OCI-LY7 (cell line): ENCODE results near the gene SELPLG. TPM values are rescaled to one million over a fixed set of nuclear protein-coding genes. Genes with fewer than 3 reads are reported as not detected.

Experiments used
- BruUV-seq: library from RNA; stranded (reverse); fragments of 400-500 nt; replicated peaks from 2 replicates; lab custom pipeline; 2021; lab: Mats Ljungman, UMichigan
- CTCF ChIA-PET: fragments of 300-600 bp; sonication (Branson Sonifier 250); formaldehyde crosslinking; loops from one replicate; lab custom pipeline; 2022; ENCODE audit warnings: antibody characterized with exemption; ENCODE audit not compliant: unreplicated experiment; lab: Charles Lee
- POLR2A ChIA-PET: fragments of 300-600 bp; sonication (Branson Sonifier 250); formaldehyde crosslinking; loops from one replicate; lab custom pipeline; 2022; ENCODE audit warnings: antibody characterized with exemption; lab: Charles Lee
- DNase-seq: peaks from one replicate; pipeline ENCODE4 v3.0.0-alpha.2; 2015; ENCODE audit warnings: low spot score
- H2AFZ ChIP-seq: fragments of 200-600 bp; sonication (generic), shearing (Covaris generic); 2 replicates; pipeline ENCODE4 v1.6.1; 2014; ENCODE audit warnings: mild to moderate bottlenecking, antibody characterized with exemption, low read length, moderate library complexity
- H3K27ac ChIP-seq: fragments of 200-600 bp; sonication (generic); 2 replicates; pipeline ENCODE4 v1.5.1; 2014; ENCODE audit warnings: mixed run types, low read depth, mild to moderate bottlenecking, moderate library complexity, low read length, inconsistent platforms; ENCODE audit not compliant: poor library complexity, severe bottlenecking
- H3K36me3 ChIP-seq: fragments of 200-600 bp; sonication (generic); 2 replicates; pipeline ENCODE4 v1.6.1; 2014; ENCODE audit warnings: mild to moderate bottlenecking, antibody characterized with exemption, low read length, moderate library complexity, mixed read lengths; ENCODE audit not compliant: insufficient read depth
- H3K4me1 ChIP-seq: fragments of 200-600 bp; sonication (generic); 2 replicates; pipeline ENCODE4 v1.5.1; 2014; ENCODE audit warnings: mild to moderate bottlenecking, low read length; ENCODE audit not compliant: insufficient read depth, poor library complexity, severe bottlenecking
- H3K4me2 ChIP-seq: fragments of 200-600 bp; sonication (generic); 2 replicates; pipeline ENCODE4 v1.6.1; 2014; ENCODE audit warnings: mild to moderate bottlenecking, low read length
- H3K4me3 ChIP-seq: fragments of 200-600 bp; sonication (generic); 2 replicates; pipeline ENCODE4 v1.5.1; 2014; ENCODE audit warnings: mild to moderate bottlenecking, low read depth, low read length; ENCODE audit not compliant: poor library complexity, severe bottlenecking
- H3K79me2 ChIP-seq: fragments of 200-600 bp; sonication (generic); 2 replicates; pipeline ENCODE4 v1.6.1; 2016; ENCODE audit warnings: low read depth, mild to moderate bottlenecking, low read length, moderate library complexity, mixed read lengths; ENCODE audit not compliant: insufficient read depth
- H3K9me2 ChIP-seq: fragments of 200-600 bp; sonication (generic); 2 replicates; pipeline ENCODE4 v1.6.1; 2016; ENCODE audit warnings: mild to moderate bottlenecking, low read length, mixed read lengths; ENCODE audit not compliant: insufficient read depth
- H3K9me3 ChIP-seq: fragments of 200-600 bp; sonication (generic); 2 replicates; pipeline ENCODE4 v1.6.1; 2014; ENCODE audit warnings: mild to moderate bottlenecking, mixed run types, low read length, mixed read lengths
- H4K20me1 ChIP-seq: fragments of 200-600 bp; sonication (generic); 2 replicates; pipeline ENCODE4 v1.6.1; 2014; ENCODE audit warnings: mild to moderate bottlenecking, antibody characterized with exemption, low read length, moderate library complexity, mixed read lengths; ENCODE audit not compliant: insufficient read depth
- CTCF ChIP-seq: fragments of 200-600 bp; sonication (generic); conservative IDR thresholded peaks from 2 replicates; pipeline ENCODE4 v1.5.1; 2014; ENCODE audit warnings: mild to moderate bottlenecking, antibody characterized with exemption, low read length, moderate library complexity, mixed read lengths
- EZH2phosphoT487 ChIP-seq: fragments of 200-600 bp; sonication (generic); IDR thresholded peaks from 2 replicates; pipeline ENCODE4 v1.6.1; 2018; ENCODE audit warnings: low read depth, borderline replicate concordance, mild to moderate bottlenecking, mixed run types, antibody characterized with exemption, low read length, moderate library complexity, mixed read lengths
- intact Hi-C: fragments of 100-400 bp; cut with micrococcal nuclease; formaldehyde crosslinking; loops from one replicate; pipeline ENCODE4 v1.10.0; 2022; ENCODE audit not compliant: unreplicated experiment
- total RNA-seq, 2 experiments: library from RNA; depleted of rRNA in 1 of 2; stranded (reverse); fragments of >200 nt in 1 of 2; shearing (Covaris generic) in 1 of 2; gene quantifications; 2 replicates each; pipeline ENCODE4 v1.2.3, GENCODE V29; 2014 to 2022

Gene SELPLG
- total RNA-seq, 2 experiments from 2014 or later, result 20.0 to 21.0 TPM

GRCh38 chr12:108594960-108595710 lies 38.6 kb downstream of the SELPLG start:
- no peaks in the 10 kb centered on the region for H3K9me3 ChIP-seq
- H3K36me3 ChIP-seq, result no peaks in the 10 kb centered on the region
- no peak overlapping the region for H3K4me3 ChIP-seq
- no peak overlapping the region for H3K27ac ChIP-seq
- no peak for DNase-seq
- POLR2A ChIA-PET, result no interaction called here
- no peak overlapping the region for H2AFZ ChIP-seq
- no peak overlapping the region for H3K4me2 ChIP-seq
- CTCF ChIA-PET, result no interaction called here
- no peak for TF ChIP-seq EZH2phosphoT487
- TF ChIP-seq CTCF, result no peak
- H3K9me2 ChIP-seq, result no peaks in the 10 kb centered on the region
- intact Hi-C loops, result no loop called here
- no peaks in the 10 kb centered on the region for H4K20me1 ChIP-seq
- no peaks in the 10 kb centered on the region for H3K4me1 ChIP-seq
- no TSS peak for BruUV-seq
- no peaks in the 10 kb centered on the region for H3K79me2 ChIP-seq

- TF ChIP-seq CTCF (no peak), EZH2phosphoT487 (no peak)
- no peaks in the 10 kb centered on the region for H3K9me2 ChIP-seq
- H3K4me2 ChIP-seq, result no peak overlapping the region
- ChIA-PET CTCF (no interaction called here), POLR2A (no interaction called here)
- no peak overlapping the region for H3K4me3 ChIP-seq
- H3K27ac ChIP-seq, result no peak overlapping the region
- intact Hi-C loops, result no loop called here
- no peak for DNase-seq
- no peaks in the 10 kb centered on the region for H4K20me1 ChIP-seq
- no peaks in the 10 kb centered on the region for H3K4me1 ChIP-seq
- no TSS peak for BruUV-seq
- H3K9me3 ChIP-seq, result no peaks in the 10 kb centered on the region
- no peak overlapping the region for H2AFZ ChIP-seq
- H3K79me2 ChIP-seq, result no peaks in the 10 kb centered on the region
- H3K36me3 ChIP-seq, result no peaks in the 10 kb centered on the region
These were observed 39.3 kb downstream of the SELPLG start for GRCh38 chr12:108594323-108594903.
